ENCODE data around the gene CYBC1. TPM values are rescaled to one million over a fixed set of nuclear protein-coding genes. Genes with fewer than 3 reads are reported as not detected.
"Not testable (repeated sequence)": the region's sequence is repeated elsewhere in the genome, so short reads cannot be mapped to it uniquely, and the experiment has no call there.

CYBC1 gene
- total and polyA plus RNA-seq, 5 experiments from 2014 or later = 133 to 213 (median 149) TPM

- no peak for ATAC-seq
- Mint-ChIP-seq H3K27ac (peak overlapping the region; percentile 91 to 99 (median 98)), H3K36me3 (peaks cover 0 to 23% (median 3%) of the 10 kb centered on the region in 3 donors), H3K27me3 (no peaks in the 10 kb centered on the region), H3K4me1 (peaks cover 18 to 40% (median 28%) of the 10 kb centered on the region in 4 donors), H3K9me3 (no peaks in the 10 kb centered on the region), H3K4me3 (peak overlapping the region; percentile 80 to 97 (median 89))
- DNase-seq = no peak
- POLR2A ChIA-PET = interaction anchor here (0.6 to 3.6 kb wide), 17 partner anchors 8 to 595 kb away, joined by 3 to 31 read pairs (median 3); partner anchors contain the start of genes DCXR, FOXK2, HEXD and OGFOD3
Measured at GRCh38 chr17:82457929-82458178, 7.3 kb upstream of the CYBC1 start.

- ATAC-seq = no peak
- POLR2A ChIA-PET = interaction anchor here (0.6 to 3.6 kb wide), 17 partner anchors 8 to 596 kb away, joined by 3 to 31 read pairs (median 3); partner anchors contain the start of genes DCXR, FOXK2, HEXD and OGFOD3
- peak overlapping the region; percentile 91 to 99 (median 98) for H3K27ac Mint-ChIP-seq
- H3K9me3 Mint-ChIP-seq = no peaks in the 10 kb centered on the region
- DNase-seq = no peak
- no peaks in the 10 kb centered on the region for H3K27me3 Mint-ChIP-seq
- peaks cover 0 to 18% (median 3%) of the 10 kb centered on the region in 3 donors for H3K36me3 Mint-ChIP-seq
- peak overlapping the region; percentile 80 to 97 (median 89) for H3K4me3 Mint-ChIP-seq
- peaks cover 16 to 38% (median 26%) of the 10 kb centered on the region in 4 donors for H3K4me1 Mint-ChIP-seq
Measured at GRCh38 chr17:82457073-82457928, 6.7 kb upstream of the CYBC1 start.

- H3K36me3 Mint-ChIP-seq, H3K27me3 Mint-ChIP-seq, H3K9me3 Mint-ChIP-seq, DNase-seq, H3K4me3 Mint-ChIP-seq, ATAC-seq: not testable (repeated sequence)
- H3K27ac Mint-ChIP-seq = peak overlapping the region in 1 of 10 donors; percentile 55
- peaks cover 18 to 44% (median 40%) of the 10 kb centered on the region in 4 donors for H3K4me1 Mint-ChIP-seq
- POLR2A ChIA-PET = interaction anchor here (1.1 kb wide), 1 partner anchor 9 kb away, joined by 3 read pairs; no protein-coding TSS in a partner anchor
Measured at GRCh38 chr17:82453706-82454105, 3.2 kb upstream of the CYBC1 start.

GRCh38 chr17:82453151-82453550 is 2.6 kb upstream of the CYBC1 start:
- H3K36me3 Mint-ChIP-seq, DNase-seq, H3K27me3 Mint-ChIP-seq, H3K9me3 Mint-ChIP-seq, ATAC-seq: not testable (repeated sequence)
- Mint-ChIP-seq H3K27ac (peak overlapping the region in 2 of 10 donors; percentile 37 to 98), H3K4me1 (peaks cover 18 to 44% (median 40%) of the 10 kb centered on the region in 4 donors), H3K4me3 (peak overlapping the region in 1 of 10 donors; percentile 0)
- POLR2A ChIA-PET = interaction anchor here (0.6 to 1.1 kb wide), 2 partner anchors 10 to 240 kb away, joined by 3 to 4 read pairs; partner anchors contain the start of gene CCDC57

- DNase-seq (no peak), ATAC-seq (no peak)
- POLR2A ChIA-PET = interaction anchor here (1.2 to 1.7 kb wide), 3 partner anchors 8 to 44 kb away, joined by 3 to 6 read pairs (median 4); no protein-coding TSS in a partner anchor
- Mint-ChIP-seq H3K9me3 (no peaks in the 10 kb centered on the region), H3K27me3 (no peaks in the 10 kb centered on the region), H3K27ac (peak overlapping the region in 9 of 10 donors; percentile 53 to 98 (median 71)), H3K36me3 (no peaks in the 10 kb centered on the region), H3K4me3 (peak overlapping the region in 9 of 10 donors; percentile 15 to 99 (median 45)), H3K4me1 (peaks cover 15 to 42% (median 38%) of the 10 kb centered on the region in 4 donors)
Measured at GRCh38 chr17:82452162-82452561, 1.6 kb upstream of the CYBC1 start.

- H3K9me3 Mint-ChIP-seq = no peaks in the 10 kb centered on the region
- peak overlapping the region; percentile 92 to 99 (median 95) for H3K4me3 Mint-ChIP-seq
- no peaks in the 10 kb centered on the region for H3K27me3 Mint-ChIP-seq
- POLR2A ChIA-PET = interaction anchor here (0.6 to 2.1 kb wide), 14 partner anchors 9 to 937 kb away, joined by 3 to 31 read pairs (median 4); partner anchors contain the start of genes FOXK2, HEXD, NARF and OGFOD3
- DNase-seq (peak in 3 of 10 donors; percentile 14 to 34 (median 19)), ATAC-seq (peak; percentile 13 to 16)
- H3K36me3 Mint-ChIP-seq = no peaks in the 10 kb centered on the region
- peak overlapping the region; percentile 96 to 99 (median 98) for H3K27ac Mint-ChIP-seq
- H3K4me1 Mint-ChIP-seq = peaks cover 14 to 47% (median 38%) of the 10 kb centered on the region in 4 donors
Measured at GRCh38 chr17:82449883-82450356, 632 bp downstream of the CYBC1 start.

GRCh38 chr17:82449131-82449882 is 1.2 kb downstream of the CYBC1 start:
- no peaks in the 10 kb centered on the region for H3K36me3 Mint-ChIP-seq
- peak; percentile 48 to 77 for ATAC-seq
- no peaks in the 10 kb centered on the region for H3K27me3 Mint-ChIP-seq
- peak; percentile 56 to 90 (median 83) for DNase-seq
- H3K4me1 Mint-ChIP-seq = peaks cover 14 to 47% (median 38%) of the 10 kb centered on the region in 4 donors
- POLR2A ChIA-PET = interaction anchor here (0.5 to 2.1 kb wide), 19 partner anchors 9 to 1432 kb away, joined by 3 to 31 read pairs (median 4); partner anchors contain the start of genes FOXK2, HEXD, NARF and OGFOD3
- peak overlapping the region; percentile 96 to 99 (median 98) for H3K27ac Mint-ChIP-seq
- peak overlapping the region; percentile 92 to 99 (median 95) for H3K4me3 Mint-ChIP-seq
- H3K9me3 Mint-ChIP-seq = no peaks in the 10 kb centered on the region

- ATAC-seq (no peak), DNase-seq (no peak)
- Mint-ChIP-seq H3K4me1 (peaks cover 14 to 47% (median 39%) of the 10 kb centered on the region in 4 donors), H3K27me3 (no peaks in the 10 kb centered on the region), H3K9me3 (no peaks in the 10 kb centered on the region), H3K27ac (peak overlapping the region in 9 of 10 donors; percentile 41 to 94 (median 86)), H3K4me3 (peak overlapping the region in 8 of 10 donors; percentile 18 to 77 (median 53)), H3K36me3 (peaks cover 0 to 5% (median 0%) of the 10 kb centered on the region in 3 donors)
- POLR2A ChIA-PET = interaction anchor here (0.8 kb wide), 1 partner anchor 10 kb away, joined by 3 read pairs; the partner anchor contains the start of gene NARF
Measured at GRCh38 chr17:82447876-82448275, 2.7 kb downstream of the CYBC1 start.

GRCh38 chr17:82446649-82447048 is 3.9 kb downstream of the CYBC1 start:
- H3K27ac Mint-ChIP-seq = peak overlapping the region in 7 of 10 donors; percentile 5 to 86 (median 47)
- POLR2A ChIA-PET = no interaction called here
- ATAC-seq (no peak), DNase-seq (no peak)
- H3K4me1 Mint-ChIP-seq = peaks cover 10 to 43% (median 33%) of the 10 kb centered on the region in 4 donors
- no peaks in the 10 kb centered on the region for H3K27me3 Mint-ChIP-seq
- H3K4me3 Mint-ChIP-seq = peak overlapping the region in 3 of 10 donors; percentile 22 to 43 (median 34)
- H3K36me3 Mint-ChIP-seq = peaks cover 0 to 9% (median 0%) of the 10 kb centered on the region in 3 donors
- no peaks in the 10 kb centered on the region for H3K9me3 Mint-ChIP-seq

- Mint-ChIP-seq H3K27ac (peak overlapping the region in 7 of 10 donors; percentile 15 to 86 (median 46)), H3K9me3 (no peaks in the 10 kb centered on the region), H3K4me1 (peaks cover 8 to 39% (median 28%) of the 10 kb centered on the region in 4 donors), H3K36me3 (peaks cover 0 to 9% (median 0%) of the 10 kb centered on the region in 3 donors), H3K4me3 (peak overlapping the region in 1 of 10 donors; percentile 34), H3K27me3 (no peaks in the 10 kb centered on the region)
- no peak for DNase-seq
- no peak for ATAC-seq
- POLR2A ChIA-PET = interaction anchor here (0.7 kb wide), 1 partner anchor 470 kb away, joined by 3 read pairs; no protein-coding TSS in a partner anchor
Measured at GRCh38 chr17:82446124-82446523, 4.4 kb downstream of the CYBC1 start.

GRCh38 chr17:82445542-82445941 is 5.0 kb downstream of the CYBC1 start:
- POLR2A ChIA-PET = no interaction called here
- H3K4me1 Mint-ChIP-seq = peaks cover 8 to 36% (median 23%) of the 10 kb centered on the region in 4 donors
- H3K27me3 Mint-ChIP-seq = no peaks in the 10 kb centered on the region
- DNase-seq (no peak), ATAC-seq (no peak)
- H3K9me3 Mint-ChIP-seq = no peaks in the 10 kb centered on the region
- peak overlapping the region in 1 of 10 donors; percentile 22 for H3K27ac Mint-ChIP-seq
- H3K36me3 Mint-ChIP-seq = peaks cover 0 to 9% (median 0%) of the 10 kb centered on the region in 3 donors
- no peak overlapping the region for H3K4me3 Mint-ChIP-seq

Data from naive thymus-derived CD8-positive, alpha-beta T cell (primary cell).